Measurements from ENCODE around the gene GUCY2D. TPM values are rescaled to one million over a fixed set of nuclear protein-coding genes. Genes with fewer than 3 reads are reported as not detected.
"Not testable (repeated sequence)": the region's sequence is repeated elsewhere in the genome, so short reads cannot be mapped to it uniquely, and the experiment has no call there.

GUCY2D gene
- polyA plus RNA-seq, 1 donor from 2014 or later = 0.07 TPM

- no peaks in the 10 kb centered on the region for H3K79me2 ChIP-seq (replicated peaks; ENCODE audit: insufficient read depth, low read length)
- no peaks in the 10 kb centered on the region for H3F3A ChIP-seq (ENCODE audit: insufficient read depth, low read length, poor library complexity, severe bottlenecking)
- H3K9me3 ChIP-seq (ENCODE audit: low read length) = no peaks in the 10 kb centered on the region
- no peak overlapping the region for H3K4me2 ChIP-seq (ENCODE audit: low read length)
- no peaks in the 10 kb centered on the region for H3K9me2 ChIP-seq (ENCODE audit: insufficient read depth, low read length)
- TF ChIP-seq REST (IDR thresholded peaks at IDR 0.05; ENCODE audit: borderline replicate concordance) (no peak), SMC3 (conservative IDR thresholded peaks at IDR 0.05; ENCODE audit: poor library complexity) (peak; percentile 81), CTCF (IDR thresholded peaks at IDR 0.05; ENCODE audit: poor library complexity, severe bottlenecking) (peak; percentile 91), EP300 (conservative IDR thresholded peaks at IDR 0.05; ENCODE audit: poor library complexity, severe bottlenecking) (no peak), POLR2AphosphoS5 (IDR thresholded peaks at IDR 0.05) (no peak), MXI1 (conservative IDR thresholded peaks at IDR 0.05; ENCODE audit: poor library complexity, severe bottlenecking) (no peak), EZH2 (IDR thresholded peaks at IDR 0.05; ENCODE audit: borderline replicate concordance, insufficient read depth, low read length, poor library complexity, severe bottlenecking) (no peak), RAD21 (conservative IDR thresholded peaks at IDR 0.05) (peak; percentile 91)
- H3K27ac ChIP-seq (ENCODE audit: low read length) = no peak overlapping the region
- peak overlapping the region; percentile 13 for H3K9ac ChIP-seq (ENCODE audit: low read length)
- no peak overlapping the region for H2AFZ ChIP-seq (ENCODE audit: low read depth, low read length)
- H4K20me1 ChIP-seq (ENCODE audit: insufficient read depth) = no peaks in the 10 kb centered on the region
- no peaks in the 10 kb centered on the region for H3K36me3 ChIP-seq (ENCODE audit: insufficient read depth, low read length)
- H3K4me3 ChIP-seq (ENCODE audit: low read length) = no peak overlapping the region
- peaks cover 60% of the 10 kb centered on the region for H3K27me3 ChIP-seq (ENCODE audit: insufficient read depth, low read depth, low read length)
Observed at GRCh38 chr17:8060274-8060673, 57.9 kb downstream of the GUCY2D start.

- H3K9me3 ChIP-seq (ENCODE audit: low read length); H3K9ac ChIP-seq (ENCODE audit: low read length); H3F3A ChIP-seq (ENCODE audit: insufficient read depth, low read length, poor library complexity, severe bottlenecking); H3K79me2 ChIP-seq (replicated peaks; ENCODE audit: insufficient read depth, low read length); H3K36me3 ChIP-seq (ENCODE audit: insufficient read depth, low read length); H3K9me2 ChIP-seq (ENCODE audit: insufficient read depth, low read length); H3K4me2 ChIP-seq (ENCODE audit: low read length); H2AFZ ChIP-seq (ENCODE audit: low read depth, low read length); H4K20me1 ChIP-seq (ENCODE audit: insufficient read depth); H3K27ac ChIP-seq (ENCODE audit: low read length); H3K4me3 ChIP-seq (ENCODE audit: low read length): not testable (repeated sequence)
- H3K27me3 ChIP-seq (ENCODE audit: insufficient read depth, low read depth, low read length) = peaks cover 69% of the 10 kb centered on the region
Observed at GRCh38 chr17:8061851-8062250, 59.4 kb downstream of the GUCY2D start.

- H3K4me3 ChIP-seq (ENCODE audit: low read length) = peak overlapping the region; percentile 29
- no peaks in the 10 kb centered on the region for H3F3A ChIP-seq (ENCODE audit: insufficient read depth, low read length, poor library complexity, severe bottlenecking)
- H3K79me2 ChIP-seq (replicated peaks; ENCODE audit: insufficient read depth, low read length) = no peaks in the 10 kb centered on the region
- no peaks in the 10 kb centered on the region for H3K9me3 ChIP-seq (ENCODE audit: low read length)
- H3K27ac ChIP-seq (ENCODE audit: low read length) = no peak overlapping the region
- TF ChIP-seq REST (IDR thresholded peaks at IDR 0.05; ENCODE audit: borderline replicate concordance) (no peak), EZH2 (IDR thresholded peaks at IDR 0.05; ENCODE audit: borderline replicate concordance, insufficient read depth, low read length, poor library complexity, severe bottlenecking) (no peak), SMC3 (conservative IDR thresholded peaks at IDR 0.05; ENCODE audit: poor library complexity) (no peak), CTCF (IDR thresholded peaks at IDR 0.05; ENCODE audit: poor library complexity, severe bottlenecking) (no peak), TAF1 (IDR thresholded peaks at IDR 0.05; ENCODE audit: low read depth) (no peak), RAD21 (conservative IDR thresholded peaks at IDR 0.05) (no peak), EP300 (conservative IDR thresholded peaks at IDR 0.05; ENCODE audit: poor library complexity, severe bottlenecking) (no peak), POLR2AphosphoS5 (IDR thresholded peaks at IDR 0.05) (no peak), MXI1 (conservative IDR thresholded peaks at IDR 0.05; ENCODE audit: poor library complexity, severe bottlenecking) (no peak)
- peaks cover 70% of the 10 kb centered on the region for H3K27me3 ChIP-seq (ENCODE audit: insufficient read depth, low read depth, low read length)
- no peak overlapping the region for H3K4me2 ChIP-seq (ENCODE audit: low read length)
- no peaks in the 10 kb centered on the region for H4K20me1 ChIP-seq (ENCODE audit: insufficient read depth)
- no peaks in the 10 kb centered on the region for H3K9me2 ChIP-seq (ENCODE audit: insufficient read depth, low read length)
- H2AFZ ChIP-seq (ENCODE audit: low read depth, low read length) = no peak overlapping the region
- H3K9ac ChIP-seq (ENCODE audit: low read length) = no peak overlapping the region
- H3K36me3 ChIP-seq (ENCODE audit: insufficient read depth, low read length) = no peaks in the 10 kb centered on the region
Observed at GRCh38 chr17:8062435-8062806, 60.0 kb downstream of the GUCY2D start.

Measured in neural cell (in vitro differentiated cells).